ENCODE results near the gene NMT1. TPM values are rescaled to one million over a fixed set of nuclear protein-coding genes. Genes with fewer than 3 reads are reported as not detected.

Gene NMT1
- total and polyA plus RNA-seq, 2 of the 13 experiments (the other 11 are each of a cell fraction or from before 2014, with no cell fraction given), result 75.7 to 142 TPM

- TF ChIP-seq LBX2 (CRISPR knock-in tag; IDR thresholded peaks at IDR 0.05; ENCODE audit: borderline replicate concordance) (no peak), SNAI1 (CRISPR knock-in tag; IDR thresholded peaks at IDR 0.05; ENCODE audit: borderline replicate concordance) (no peak), ZNF276 (CRISPR knock-in tag; IDR thresholded peaks at IDR 0.05; ENCODE audit: low read depth) (no peak), IKZF4 (CRISPR knock-in tag; IDR thresholded peaks at IDR 0.05; ENCODE audit: borderline replicate concordance, low read depth, not compliant biosample characterization) (no peak), ZFP37 (CRISPR knock-in tag; IDR thresholded peaks at IDR 0.05; ENCODE audit: borderline replicate concordance) (no peak), ZNF274 (CRISPR knock-in tag; IDR thresholded peaks at IDR 0.05) (no peak), HMG20A (CRISPR knock-in tag; IDR thresholded peaks at IDR 0.05; ENCODE audit: borderline replicate concordance) (peak; percentile 43; the same call in 1 of the 2 replicates), ZNF589 (CRISPR knock-in tag; conservative IDR thresholded peaks at IDR 0.05) (no peak), ZNF510 (CRISPR knock-in tag; IDR thresholded peaks at IDR 0.05; ENCODE audit: low read depth) (no peak), TAF15 (IDR thresholded peaks at IDR 0.05; ENCODE audit: low read depth, low read length, poor library complexity, severe bottlenecking) (no peak), ZNF17 (CRISPR knock-in tag; IDR thresholded peaks at IDR 0.05) (no peak), NFE2L2 (IDR thresholded peaks at IDR 0.05; ENCODE audit: low read length) (0 out of 2 replicates have a peak, but pooled peaks have one; percentile 7), CHCHD3 (CRISPR knock-in tag; IDR thresholded peaks at IDR 0.05) (no peak), MEIS2 (CRISPR knock-in tag; IDR thresholded peaks at IDR 0.05) (no peak), FOSL1 (CRISPR knock-in tag; IDR thresholded peaks at IDR 0.05; ENCODE audit: borderline replicate concordance) (peak; percentile 82)
- TF ChIP-seq, protein P1, sequence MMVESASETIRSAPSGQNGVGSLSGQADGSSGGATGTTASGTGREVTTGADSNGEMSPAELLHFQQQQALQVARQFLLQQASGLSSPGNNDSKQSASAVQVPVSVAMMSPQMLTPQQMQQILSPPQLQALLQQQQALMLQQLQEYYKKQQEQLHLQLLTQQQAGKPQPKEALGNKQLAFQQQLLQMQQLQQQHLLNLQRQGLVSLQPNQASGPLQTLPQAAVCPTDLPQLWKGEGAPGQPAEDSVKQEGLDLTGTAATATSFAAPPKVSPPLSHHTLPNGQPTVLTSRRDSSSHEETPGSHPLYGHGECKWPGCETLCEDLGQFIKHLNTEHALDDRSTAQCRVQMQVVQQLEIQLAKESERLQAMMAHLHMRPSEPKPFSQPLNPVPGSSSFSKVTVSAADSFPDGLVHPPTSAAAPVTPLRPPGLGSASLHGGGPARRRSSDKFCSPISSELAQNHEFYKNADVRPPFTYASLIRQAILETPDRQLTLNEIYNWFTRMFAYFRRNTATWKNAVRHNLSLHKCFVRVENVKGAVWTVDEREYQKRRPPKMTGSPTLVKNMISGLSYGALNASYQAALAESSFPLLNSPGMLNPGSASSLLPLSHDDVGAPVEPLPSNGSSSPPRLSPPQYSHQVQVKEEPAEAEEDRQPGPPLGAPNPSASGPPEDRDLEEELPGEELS (CRISPR knock-in tag; IDR thresholded peaks at IDR 0.05), result no peak
- TF ChIP-seq, protein P2, sequence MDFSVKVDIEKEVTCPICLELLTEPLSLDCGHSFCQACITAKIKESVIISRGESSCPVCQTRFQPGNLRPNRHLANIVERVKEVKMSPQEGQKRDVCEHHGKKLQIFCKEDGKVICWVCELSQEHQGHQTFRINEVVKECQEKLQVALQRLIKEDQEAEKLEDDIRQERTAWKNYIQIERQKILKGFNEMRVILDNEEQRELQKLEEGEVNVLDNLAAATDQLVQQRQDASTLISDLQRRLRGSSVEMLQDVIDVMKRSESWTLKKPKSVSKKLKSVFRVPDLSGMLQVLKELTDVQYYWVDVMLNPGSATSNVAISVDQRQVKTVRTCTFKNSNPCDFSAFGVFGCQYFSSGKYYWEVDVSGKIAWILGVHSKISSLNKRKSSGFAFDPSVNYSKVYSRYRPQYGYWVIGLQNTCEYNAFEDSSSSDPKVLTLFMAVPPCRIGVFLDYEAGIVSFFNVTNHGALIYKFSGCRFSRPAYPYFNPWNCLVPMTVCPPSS (IDR thresholded peaks at IDR 0.05), result no peak
- TF ChIP-seq, protein P3, sequence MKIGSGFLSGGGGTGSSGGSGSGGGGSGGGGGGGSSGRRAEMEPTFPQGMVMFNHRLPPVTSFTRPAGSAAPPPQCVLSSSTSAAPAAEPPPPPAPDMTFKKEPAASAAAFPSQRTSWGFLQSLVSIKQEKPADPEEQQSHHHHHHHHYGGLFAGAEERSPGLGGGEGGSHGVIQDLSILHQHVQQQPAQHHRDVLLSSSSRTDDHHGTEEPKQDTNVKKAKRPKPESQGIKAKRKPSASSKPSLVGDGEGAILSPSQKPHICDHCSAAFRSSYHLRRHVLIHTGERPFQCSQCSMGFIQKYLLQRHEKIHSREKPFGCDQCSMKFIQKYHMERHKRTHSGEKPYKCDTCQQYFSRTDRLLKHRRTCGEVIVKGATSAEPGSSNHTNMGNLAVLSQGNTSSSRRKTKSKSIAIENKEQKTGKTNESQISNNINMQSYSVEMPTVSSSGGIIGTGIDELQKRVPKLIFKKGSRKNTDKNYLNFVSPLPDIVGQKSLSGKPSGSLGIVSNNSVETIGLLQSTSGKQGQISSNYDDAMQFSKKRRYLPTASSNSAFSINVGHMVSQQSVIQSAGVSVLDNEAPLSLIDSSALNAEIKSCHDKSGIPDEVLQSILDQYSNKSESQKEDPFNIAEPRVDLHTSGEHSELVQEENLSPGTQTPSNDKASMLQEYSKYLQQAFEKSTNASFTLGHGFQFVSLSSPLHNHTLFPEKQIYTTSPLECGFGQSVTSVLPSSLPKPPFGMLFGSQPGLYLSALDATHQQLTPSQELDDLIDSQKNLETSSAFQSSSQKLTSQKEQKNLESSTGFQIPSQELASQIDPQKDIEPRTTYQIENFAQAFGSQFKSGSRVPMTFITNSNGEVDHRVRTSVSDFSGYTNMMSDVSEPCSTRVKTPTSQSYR (CRISPR knock-in tag; IDR thresholded peaks at IDR 0.05; ENCODE audit: borderline replicate concordance), result no peak
- TF ChIP-seq, protein P4, sequence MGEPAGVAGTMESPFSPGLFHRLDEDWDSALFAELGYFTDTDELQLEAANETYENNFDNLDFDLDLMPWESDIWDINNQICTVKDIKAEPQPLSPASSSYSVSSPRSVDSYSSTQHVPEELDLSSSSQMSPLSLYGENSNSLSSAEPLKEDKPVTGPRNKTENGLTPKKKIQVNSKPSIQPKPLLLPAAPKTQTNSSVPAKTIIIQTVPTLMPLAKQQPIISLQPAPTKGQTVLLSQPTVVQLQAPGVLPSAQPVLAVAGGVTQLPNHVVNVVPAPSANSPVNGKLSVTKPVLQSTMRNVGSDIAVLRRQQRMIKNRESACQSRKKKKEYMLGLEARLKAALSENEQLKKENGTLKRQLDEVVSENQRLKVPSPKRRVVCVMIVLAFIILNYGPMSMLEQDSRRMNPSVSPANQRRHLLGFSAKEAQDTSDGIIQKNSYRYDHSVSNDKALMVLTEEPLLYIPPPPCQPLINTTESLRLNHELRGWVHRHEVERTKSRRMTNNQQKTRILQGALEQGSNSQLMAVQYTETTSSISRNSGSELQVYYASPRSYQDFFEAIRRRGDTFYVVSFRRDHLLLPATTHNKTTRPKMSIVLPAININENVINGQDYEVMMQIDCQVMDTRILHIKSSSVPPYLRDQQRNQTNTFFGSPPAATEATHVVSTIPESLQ (CRISPR knock-in tag; conservative IDR thresholded peaks at IDR 0.05), result no peak
Measured at GRCh38 chr17:45092911-45093430, 31.9 kb downstream of the NMT1 start (continued).

Measured in HepG2 (cell line).